HepG2 (cell line): Measurements from ENCODE around the gene TEKTIP1. TPM values are rescaled to one million over a fixed set of nuclear protein-coding genes. Genes with fewer than 3 reads are reported as not detected.

Experiments
- ATAC-seq: fragments of 200-7000 bp; cut with Tn5 transposase; 3 replicates; pipeline ENCODE4 v1.9.1; 2020; ENCODE audit warnings: mild to moderate bottlenecking, moderate library complexity
- BruUV-seq: library from RNA; stranded (reverse); fragments of 400-500 nt; replicated peaks from 2 replicates; lab custom pipeline; 2021; lab: Mats Ljungman, UMichigan
- CTCF ChIA-PET: fragments of 300-600 bp; formaldehyde crosslinking; extraction: SDS; loops from one replicate; lab custom pipeline; 2021; ENCODE audit warnings: low total read pairs, inconsistent platforms, low intra/inter-chr PET ratio; lab: Yijun Ruan, JAX
- POLR2A ChIA-PET: fragments of 350-600 bp; sonication (Branson Sonifier 250); formaldehyde crosslinking; loops from one replicate; lab custom pipeline; 2020; ENCODE audit warnings: antibody characterized with exemption, inconsistent platforms; lab: Yijun Ruan, JAX
- DNase-seq: peaks from one replicate; pipeline ENCODE4 v3.0.0-alpha.2; 2015; ENCODE audit warnings: low spot score
- FAIRE-seq: peaks from 3 replicates; lab custom pipeline; 2011; peaks lifted over from hg19 to GRCh38; lab: Jason Lieb, UNC
- H2AFZ ChIP-seq: one replicate; pipeline ENCODE4 v1.6.1; 2011; ENCODE audit warnings: low read length, inconsistent platforms
- H3K27ac ChIP-seq: fragments of 300-600 bp; 3 replicates; pipeline ENCODE4 v1.8.0; 2011; ENCODE audit warnings: mixed run types, mild to moderate bottlenecking, mixed read lengths, low read length, inconsistent platforms; ENCODE audit not compliant: insufficient read depth; ENCODE audit errors: extremely low read length
- H3K27me3 ChIP-seq, 2 experiments: fragments of 200-600 bp in 1 of 2; 2 replicates in 1 of 2; 3 replicates in 1 of 2; pipeline versions ENCODE4 v1.6.0 to v1.8.0; 2011; ENCODE audit warnings: low read length in 2 of 2, mild to moderate bottlenecking in 2 of 2, moderate library complexity in 2 of 2, inconsistent platforms in 1 of 2; ENCODE audit not compliant: insufficient read depth in 2 of 2, control insufficient read depth in 1 of 2
- H3K36me3 ChIP-seq, 2 experiments: fragments of 200-600 bp in 1 of 2; replicated peaks in 1 of 2; 2 replicates in 1 of 2; 3 replicates in 1 of 2; pipeline versions ENCODE4 v1.5.1 to v1.8.0; 2011; ENCODE audit warnings: low read length in 2 of 2, inconsistent platforms in 1 of 2; ENCODE audit not compliant: insufficient read depth in 2 of 2, control insufficient read depth in 1 of 2
- H3K4me1 ChIP-seq: 2 replicates; pipeline ENCODE4 v1.5.1; 2012; ENCODE audit warnings: low read length, inconsistent platforms; ENCODE audit not compliant: insufficient read depth
- H3K4me2 ChIP-seq: 2 replicates; pipeline ENCODE4 v1.6.0; 2011; ENCODE audit warnings: low read depth, low read length, inconsistent platforms
- H3K4me3 ChIP-seq, 3 experiments: fragments of 200-600 bp in 1 of 3; sonication (generic), shearing (Covaris generic) in 1 of 3; replicated peaks in 1 of 3; 2 replicates each; pipeline ENCODE4 v1.5.1; 2011 to 2016; ENCODE audit warnings: low read length in 3 of 3, inconsistent platforms in 2 of 3, low read depth in 2 of 3, mild to moderate bottlenecking in 2 of 3, control low read depth in 1 of 3, mixed read lengths in 1 of 3; ENCODE audit not compliant: insufficient read depth in 1 of 3
- H3K79me2 ChIP-seq: one replicate; pipeline ENCODE4 v1.6.1; 2011; ENCODE audit warnings: low read length, inconsistent platforms; ENCODE audit not compliant: insufficient read depth
- H3K9ac ChIP-seq: 2 replicates; pipeline ENCODE4 v1.6.0; 2011; ENCODE audit warnings: mild to moderate bottlenecking, low read depth, low read length, inconsistent platforms; ENCODE audit not compliant: insufficient read depth
- H3K9me3 ChIP-seq: 2 replicates; pipeline ENCODE4 v1.5.1; 2012; ENCODE audit warnings: mild to moderate bottlenecking, low read length
- H4K20me1 ChIP-seq: 2 replicates; pipeline ENCODE4 v1.6.0; 2011; ENCODE audit warnings: inconsistent platforms, mild to moderate bottlenecking, low read length, moderate library complexity; ENCODE audit not compliant: insufficient read depth
- ATAD3A ChIP-seq: sonication (generic); formaldehyde crosslinking; IDR thresholded peaks from 2 replicates; pipeline ENCODE4 v1.4.0; 2020; ENCODE audit warnings: missing genetic modification reagents
- FOXO1 ChIP-seq: sonication (generic); formaldehyde crosslinking; IDR thresholded peaks from 2 replicates; pipeline ENCODE4 v1.4.0; 2020; ENCODE audit warnings: missing genetic modification reagents
- HCFC1 ChIP-seq: fragments of 150-350 bp; IDR thresholded peaks from 2 replicates; pipeline ENCODE4 v1.6.1; 2014; ENCODE audit warnings: low read depth, low read length
- HNRNPL ChIP-seq: fragments of 200-400 bp; formaldehyde crosslinking; IDR thresholded peaks from 2 replicates; pipeline ENCODE4 v1.6.1; 2017; ENCODE audit warnings: mild to moderate bottlenecking, low read depth, low read length
- KAT2B ChIP-seq: fragments of 150-350 bp; IDR thresholded peaks from 2 replicates; pipeline ENCODE4 v1.6.1; 2014; ENCODE audit warnings: low read depth, low read length, borderline replicate concordance
- MTF1 ChIP-seq: sonication (generic); formaldehyde crosslinking; IDR thresholded peaks from 2 replicates; pipeline ENCODE4 v1.5.0; 2020; ENCODE audit warnings: missing genetic modification reagents
- SP1 ChIP-seq, 2 experiments: fragments of 450-650 bp in 1 of 2; sonication (generic) in 1 of 2; formaldehyde crosslinking in 1 of 2; IDR thresholded peaks; 2 replicates each; pipeline versions ENCODE4 v1.4.0 to v1.6.1; 2016 to 2020; ENCODE audit warnings: missing genetic modification reagents in 1 of 2
- SP2 ChIP-seq: sonication (generic); formaldehyde crosslinking; IDR thresholded peaks from 2 replicates; pipeline ENCODE4 v1.5.1; 2020; ENCODE audit warnings: mild to moderate bottlenecking, missing genetic modification reagents
- SP4 ChIP-seq: sonication (generic); formaldehyde crosslinking; IDR thresholded peaks from 2 replicates; pipeline ENCODE4 v1.8.1; 2023; ENCODE audit warnings: mild to moderate bottlenecking, missing genetic modification reagents
- TBP ChIP-seq: sonication (generic); formaldehyde crosslinking; IDR thresholded peaks from 2 replicates; pipeline ENCODE4 v1.5.0; 2020; ENCODE audit warnings: missing genetic modification reagents
- ZFP62 ChIP-seq: sonication (generic); formaldehyde crosslinking; IDR thresholded peaks from 2 replicates; pipeline ENCODE4 v1.4.0; 2020; ENCODE audit warnings: missing genetic modification reagents
- ZNF253 ChIP-seq: sonication (generic); formaldehyde crosslinking; IDR thresholded peaks from 2 replicates; pipeline ENCODE4 v1.8.0; 2022; ENCODE audit warnings: mild to moderate bottlenecking, missing genetic modification reagents, borderline replicate concordance
- ZNF350 ChIP-seq: sonication (generic); formaldehyde crosslinking; IDR thresholded peaks from 2 replicates; pipeline ENCODE4 v1.4.0; 2020; ENCODE audit warnings: mild to moderate bottlenecking, low read depth, missing genetic modification reagents, borderline replicate concordance
- ZSCAN30 ChIP-seq: sonication (generic); formaldehyde crosslinking; IDR thresholded peaks from 2 replicates; pipeline ENCODE4 v1.5.0; 2020; ENCODE audit warnings: mild to moderate bottlenecking, missing genetic modification reagents
- WGBS: methylation state at CpG from one replicate; pipeline ENCODE4 v1.1.6; 2017; ENCODE audit warnings: low lambda C conversion rate; 5-methylcytosine and 5-hydroxymethylcytosine counted together
- in situ Hi-C: cut with HindIII; loops from 2 replicates; pipeline ENCODE4 v1.10.0; 2017; ENCODE audit warnings: low pct_unique_long_range_greater_than_20kb; ENCODE audit not compliant: extremely low pct_ligation_motif_present
- intact Hi-C: fragments of 100-400 bp; cut with micrococcal nuclease; formaldehyde crosslinking; loops from one replicate; pipeline ENCODE4 v1.10.0; 2022; ENCODE audit not compliant: unreplicated experiment
- polyA plus RNA-seq, 8 experiments: library from polyadenylated mRNA; depleted of rRNA in 3 of 8; stranded (reverse) in 7 of 8; unstranded in 1 of 8; fragments of >200 nt; fragmentation: Illumina TruSeq in 4 of 8; extraction: Trizol in 4 of 8; gene quantifications; 2 replicates each; pipeline versions ENCODE4 v1.2.1 to v1.2.3, GENCODE V29; 2011 to 2016; ENCODE audit warnings: low read depth in 4 of 8, missing spikeins in 1 of 8, mixed read lengths in 1 of 8; ENCODE audit not compliant: insufficient read depth in 1 of 8
- total RNA-seq, 5 experiments: library from RNA; depleted of rRNA; stranded (reverse); fragments of >200 nt; fragmentation: Illumina TruSeq; extraction: Trizol; gene quantifications; 2 replicates each; pipeline ENCODE4 v1.2.3, GENCODE V29; 2016; ENCODE audit warnings: low read depth in 1 of 5
- TF ChIP-seq, protein P1 (sequence below): sonication (generic); formaldehyde crosslinking; IDR thresholded peaks from 2 replicates; pipeline ENCODE4 v1.4.0; 2020; ENCODE audit warnings: missing genetic modification reagents
- TF ChIP-seq, protein P2 (sequence below): sonication (generic); formaldehyde crosslinking; IDR thresholded peaks from 2 replicates; pipeline ENCODE4 v1.5.1; 2020; ENCODE audit warnings: mild to moderate bottlenecking, missing genetic modification reagents, moderate library complexity
- TF ChIP-seq, protein P3 (sequence below): sonication (generic); formaldehyde crosslinking; IDR thresholded peaks from 2 replicates; pipeline ENCODE4 v1.8.0; 2022; ENCODE audit warnings: missing genetic modification reagents, low read depth, mild to moderate bottlenecking, borderline replicate concordance
- TF ChIP-seq, protein P4 (sequence below): sonication (generic); formaldehyde crosslinking; IDR thresholded peaks from 2 replicates; pipeline ENCODE4 v1.9.0; 2021; ENCODE audit warnings: missing genetic modification reagents, borderline replicate concordance

TEKTIP1 gene
- total and polyA plus RNA-seq, 2 of the 13 experiments (the other 11 are each of a cell fraction or from before 2014, with no cell fraction given), result not detected

DNA sequence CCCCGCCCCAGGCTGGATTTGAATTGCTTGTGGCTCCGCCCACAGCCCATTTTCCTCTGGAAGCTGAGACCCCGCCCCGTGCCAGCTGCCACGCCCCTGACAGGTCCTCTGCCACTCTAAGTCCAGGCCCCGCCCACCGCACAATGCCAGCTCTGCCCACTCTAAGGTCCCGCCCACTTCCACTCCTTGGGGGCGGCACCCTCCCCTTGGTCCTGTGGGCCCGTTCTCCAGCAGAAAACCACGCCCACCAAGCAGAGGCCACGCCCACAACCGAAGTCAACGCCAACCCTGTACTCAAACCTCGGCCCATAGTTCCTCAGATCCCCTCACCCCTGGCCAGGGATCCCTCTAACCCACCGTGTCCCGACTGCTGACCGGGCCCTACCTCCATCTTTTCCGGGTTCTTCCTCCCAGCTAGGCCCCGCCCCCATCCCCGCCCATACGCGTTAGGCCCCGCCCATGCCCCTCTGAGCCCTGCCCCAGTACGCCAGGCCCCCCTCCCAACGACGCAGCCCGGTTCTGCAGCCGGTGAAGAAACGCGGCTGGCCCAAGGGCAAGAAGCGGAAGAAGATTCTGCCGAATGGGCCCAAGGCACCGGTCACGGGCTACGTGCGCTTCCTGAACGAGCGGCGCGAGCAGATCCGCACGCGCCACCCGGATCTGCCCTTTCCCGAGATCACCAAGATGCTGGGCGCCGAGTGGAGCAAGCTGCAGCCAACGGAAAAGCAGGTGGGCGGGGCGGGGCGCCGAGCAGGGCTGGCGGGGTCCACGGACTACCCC is 35.1 kb downstream of the TEKTIP1 start:
- H3K36me3 ChIP-seq, result no peaks in the 10 kb centered on the region; a peak in 1 of 5 replicates
- H3K79me2 ChIP-seq, result peaks cover 2% of the 10 kb centered on the region
- peak; percentile 28 for ATAC-seq
- H3K27ac ChIP-seq, result peak overlapping the region; percentile 63
- H3K4me3 ChIP-seq, result peak overlapping the region; percentile 81 to 94 (median 92); a peak in 4 of 6 replicates
- intact Hi-C loops (loop anchor here (5.0 kb wide), 1 partner anchor 67 kb away; the partner anchor contains the start of gene FZR1), in situ Hi-C loops (no loop called here)
- H3K27me3 ChIP-seq, result no peaks in the 10 kb centered on the region
- peaks cover 34% of the 10 kb centered on the region for H3K4me1 ChIP-seq
- 83% methylated on average over 46 of the region's 55 CpGs for WGBS
- peak overlapping the region; percentile 74 for H3K4me2 ChIP-seq
- BruUV-seq, result no TSS peak
- H3K9ac ChIP-seq, result peak overlapping the region; percentile 87
- H4K20me1 ChIP-seq, result peaks cover 4% of the 10 kb centered on the region
- peak; percentile 85 for DNase-seq
- no peak overlapping the region for H2AFZ ChIP-seq
- ChIA-PET POLR2A (interaction anchor here (0.9 to 1.0 kb wide), 2 partner anchors 9 to 73 kb away, joined by 3 read pairs; partner anchors contain the start of gene DOHH), CTCF (no interaction called here)
- peak; percentile 63 for FAIRE-seq
- no peaks in the 10 kb centered on the region for H3K9me3 ChIP-seq
- TF ChIP-seq ATAD3A (CRISPR knock-in tag) (no peak), KAT2B (no peak), ZSCAN30 (CRISPR knock-in tag) (no peak), FOXO1 (CRISPR knock-in tag) (no peak), SP1 (IDR thresholded peaks at IDR 0.05) (peak; percentile 82), SP1 (CRISPR knock-in tag; IDR thresholded peaks at IDR 0.05) (peak; percentile 94), ZNF350 (CRISPR knock-in tag) (no peak), HNRNPL (peak; percentile 89), TBP (CRISPR knock-in tag) (no peak), ZNF253 (CRISPR knock-in tag) (no peak), SP4 (CRISPR knock-in tag) (peak; percentile 92), ZFP62 (CRISPR knock-in tag) (no peak), HCFC1 (no peak), SP2 (no peak), MTF1 (CRISPR knock-in tag) (no peak)
- TF ChIP-seq, protein P1, sequence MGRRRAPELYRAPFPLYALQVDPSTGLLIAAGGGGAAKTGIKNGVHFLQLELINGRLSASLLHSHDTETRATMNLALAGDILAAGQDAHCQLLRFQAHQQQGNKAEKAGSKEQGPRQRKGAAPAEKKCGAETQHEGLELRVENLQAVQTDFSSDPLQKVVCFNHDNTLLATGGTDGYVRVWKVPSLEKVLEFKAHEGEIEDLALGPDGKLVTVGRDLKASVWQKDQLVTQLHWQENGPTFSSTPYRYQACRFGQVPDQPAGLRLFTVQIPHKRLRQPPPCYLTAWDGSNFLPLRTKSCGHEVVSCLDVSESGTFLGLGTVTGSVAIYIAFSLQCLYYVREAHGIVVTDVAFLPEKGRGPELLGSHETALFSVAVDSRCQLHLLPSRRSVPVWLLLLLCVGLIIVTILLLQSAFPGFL, result no peak
- TF ChIP-seq, protein P2, sequence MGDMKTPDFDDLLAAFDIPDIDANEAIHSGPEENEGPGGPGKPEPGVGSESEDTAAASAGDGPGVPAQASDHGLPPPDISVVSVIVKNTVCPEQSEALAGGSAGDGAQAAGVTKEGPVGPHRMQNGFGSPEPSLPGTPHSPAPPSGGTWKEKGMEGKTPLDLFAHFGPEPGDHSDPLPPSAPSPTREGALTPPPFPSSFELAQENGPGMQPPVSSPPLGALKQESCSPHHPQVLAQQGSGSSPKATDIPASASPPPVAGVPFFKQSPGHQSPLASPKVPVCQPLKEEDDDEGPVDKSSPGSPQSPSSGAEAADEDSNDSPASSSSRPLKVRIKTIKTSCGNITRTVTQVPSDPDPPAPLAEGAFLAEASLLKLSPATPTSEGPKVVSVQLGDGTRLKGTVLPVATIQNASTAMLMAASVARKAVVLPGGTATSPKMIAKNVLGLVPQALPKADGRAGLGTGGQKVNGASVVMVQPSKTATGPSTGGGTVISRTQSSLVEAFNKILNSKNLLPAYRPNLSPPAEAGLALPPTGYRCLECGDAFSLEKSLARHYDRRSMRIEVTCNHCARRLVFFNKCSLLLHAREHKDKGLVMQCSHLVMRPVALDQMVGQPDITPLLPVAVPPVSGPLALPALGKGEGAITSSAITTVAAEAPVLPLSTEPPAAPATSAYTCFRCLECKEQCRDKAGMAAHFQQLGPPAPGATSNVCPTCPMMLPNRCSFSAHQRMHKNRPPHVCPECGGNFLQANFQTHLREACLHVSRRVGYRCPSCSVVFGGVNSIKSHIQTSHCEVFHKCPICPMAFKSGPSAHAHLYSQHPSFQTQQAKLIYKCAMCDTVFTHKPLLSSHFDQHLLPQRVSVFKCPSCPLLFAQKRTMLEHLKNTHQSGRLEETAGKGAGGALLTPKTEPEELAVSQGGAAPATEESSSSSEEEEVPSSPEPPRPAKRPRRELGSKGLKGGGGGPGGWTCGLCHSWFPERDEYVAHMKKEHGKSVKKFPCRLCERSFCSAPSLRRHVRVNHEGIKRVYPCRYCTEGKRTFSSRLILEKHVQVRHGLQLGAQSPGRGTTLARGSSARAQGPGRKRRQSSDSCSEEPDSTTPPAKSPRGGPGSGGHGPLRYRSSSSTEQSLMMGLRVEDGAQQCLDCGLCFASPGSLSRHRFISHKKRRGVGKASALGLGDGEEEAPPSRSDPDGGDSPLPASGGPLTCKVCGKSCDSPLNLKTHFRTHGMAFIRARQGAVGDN (CRISPR knock-in tag), result peak; percentile 31; the same call in 1 of the 2 replicates
- TF ChIP-seq, protein P3, sequence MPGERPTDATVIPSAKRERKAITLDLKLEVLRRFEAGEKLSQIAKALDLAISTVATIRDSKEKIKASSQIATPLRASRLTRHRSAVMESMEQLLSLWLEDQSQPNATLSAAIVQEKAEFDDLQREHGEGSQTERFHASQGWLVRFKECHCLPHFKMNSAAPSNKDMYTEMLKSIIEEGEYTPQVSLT (CRISPR knock-in tag), result no peak
- TF ChIP-seq, protein P4, sequence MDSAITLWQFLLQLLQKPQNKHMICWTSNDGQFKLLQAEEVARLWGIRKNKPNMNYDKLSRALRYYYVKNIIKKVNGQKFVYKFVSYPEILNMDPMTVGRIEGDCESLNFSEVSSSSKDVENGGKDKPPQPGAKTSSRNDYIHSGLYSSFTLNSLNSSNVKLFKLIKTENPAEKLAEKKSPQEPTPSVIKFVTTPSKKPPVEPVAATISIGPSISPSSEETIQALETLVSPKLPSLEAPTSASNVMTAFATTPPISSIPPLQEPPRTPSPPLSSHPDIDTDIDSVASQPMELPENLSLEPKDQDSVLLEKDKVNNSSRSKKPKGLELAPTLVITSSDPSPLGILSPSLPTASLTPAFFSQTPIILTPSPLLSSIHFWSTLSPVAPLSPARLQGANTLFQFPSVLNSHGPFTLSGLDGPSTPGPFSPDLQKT (CRISPR knock-in tag), result no peak
